ENCODE data around the gene RUBCNL. TPM values are rescaled to one million over a fixed set of nuclear protein-coding genes. Genes with fewer than 3 reads are reported as not detected.

The RUBCNL gene
- polyA plus RNA-seq, 2 of the 4 experiments (the other 2 are of a cell fraction), result not detected

DNA sequence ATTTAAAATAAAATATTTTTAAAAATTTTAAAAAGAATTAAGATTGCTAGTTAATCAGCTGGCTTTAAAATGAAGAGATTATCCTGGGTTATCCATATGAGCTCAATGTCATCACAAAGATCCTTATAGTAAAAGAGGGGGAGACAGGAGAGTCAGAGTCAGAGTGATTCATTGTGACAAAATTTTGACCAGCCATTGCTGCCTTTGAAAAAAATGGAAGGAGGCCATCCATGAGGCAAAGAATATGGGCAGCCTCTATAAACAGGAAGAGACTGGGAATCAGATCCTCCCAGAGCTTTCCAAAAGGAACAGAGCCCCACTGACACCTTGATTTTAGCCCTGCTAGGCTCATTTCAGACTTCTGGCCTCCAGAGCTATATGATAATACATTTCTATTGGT is 9.3 kb upstream of the RUBCNL start:
- ChIA-PET POLR2A (no interaction called here), CTCF (interaction anchor here (1.8 kb wide), 1 partner anchor 9 kb away, joined by 4 read pairs; the partner anchor contains the start of gene RUBCNL)
- DNase-seq (ENCODE audit: low read depth in 1 of 2, low spot score in 1 of 2) (no peak), ATAC-seq (no peak), FAIRE-seq (no peak)
- Histone ChIP-seq H3K4me2 (no peak overlapping the region), H3K27ac (no peak overlapping the region), H3K4me1 (no peaks in the 10 kb centered on the region), H3K4me3 (no peak overlapping the region), H3K9me3 (no peaks in the 10 kb centered on the region)
- TF ChIP-seq KDM1A (IDR thresholded peaks at IDR 0.05; ENCODE audit: low read depth), result no peak
- TF ChIP-seq CBX8 (IDR thresholded peaks at IDR 0.05), result no peak
- no peak for TF ChIP-seq NR3C1 (IDR thresholded peaks at IDR 0.05)
- no peak for TF ChIP-seq KDM5A (IDR thresholded peaks at IDR 0.05)
- no peak for TF ChIP-seq SREBF2 (IDR thresholded peaks at IDR 0.05)
- TF ChIP-seq ZSCAN20 (CRISPR knock-in tag; IDR thresholded peaks at IDR 0.05), result no peak
- no peak for TF ChIP-seq HEYL (CRISPR knock-in tag; IDR thresholded peaks at IDR 0.05)
- TF ChIP-seq MAFK (IDR thresholded peaks at IDR 0.05; ENCODE audit: partially characterized antibody), result no peak
- TF ChIP-seq, protein P1, sequence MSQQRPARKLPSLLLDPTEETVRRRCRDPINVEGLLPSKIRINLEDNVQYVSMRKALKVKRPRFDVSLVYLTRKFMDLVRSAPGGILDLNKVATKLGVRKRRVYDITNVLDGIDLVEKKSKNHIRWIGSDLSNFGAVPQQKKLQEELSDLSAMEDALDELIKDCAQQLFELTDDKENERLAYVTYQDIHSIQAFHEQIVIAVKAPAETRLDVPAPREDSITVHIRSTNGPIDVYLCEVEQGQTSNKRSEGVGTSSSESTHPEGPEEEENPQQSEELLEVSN (IDR thresholded peaks at IDR 0.05; ENCODE audit: borderline replicate concordance, low read depth), result no peak
- no peak for TF ChIP-seq MAZ (IDR thresholded peaks at IDR 0.05; ENCODE audit: borderline replicate concordance, low read depth, low read length)
- TF ChIP-seq CHD2 (IDR thresholded peaks at IDR 0.05; ENCODE audit: low read length, partially characterized antibody), result no peak
- TF ChIP-seq RARB (CRISPR knock-in tag; IDR thresholded peaks at IDR 0.05), result no peak
- TF ChIP-seq RCOR1 (IDR thresholded peaks at IDR 0.05; ENCODE audit: low read depth, low read length), result no peak
- TF ChIP-seq POLR2A (IDR thresholded peaks at IDR 0.05; ENCODE audit: low read length), result no peak

DNA sequence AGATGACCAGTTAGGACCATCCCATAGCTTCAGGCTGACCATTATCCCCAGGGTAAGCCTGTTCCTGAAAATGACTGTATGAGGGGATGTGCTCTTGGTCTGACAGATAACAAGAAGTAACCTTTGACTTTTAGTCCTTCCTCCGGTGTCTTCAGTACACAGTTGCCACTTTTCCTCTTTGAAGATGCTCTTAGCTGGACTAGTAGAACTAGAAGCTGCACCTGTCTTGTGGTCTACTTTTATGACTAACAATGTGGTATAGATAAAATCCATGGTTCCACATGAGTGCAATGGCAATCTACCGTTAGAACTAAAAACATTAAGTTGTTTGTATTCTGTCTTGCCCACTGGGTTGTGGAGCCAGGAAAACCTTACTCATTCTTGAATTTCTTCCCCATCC is 5.9 kb upstream of the RUBCNL start:
- no peak for ATAC-seq
- TF ChIP-seq, protein P2, sequence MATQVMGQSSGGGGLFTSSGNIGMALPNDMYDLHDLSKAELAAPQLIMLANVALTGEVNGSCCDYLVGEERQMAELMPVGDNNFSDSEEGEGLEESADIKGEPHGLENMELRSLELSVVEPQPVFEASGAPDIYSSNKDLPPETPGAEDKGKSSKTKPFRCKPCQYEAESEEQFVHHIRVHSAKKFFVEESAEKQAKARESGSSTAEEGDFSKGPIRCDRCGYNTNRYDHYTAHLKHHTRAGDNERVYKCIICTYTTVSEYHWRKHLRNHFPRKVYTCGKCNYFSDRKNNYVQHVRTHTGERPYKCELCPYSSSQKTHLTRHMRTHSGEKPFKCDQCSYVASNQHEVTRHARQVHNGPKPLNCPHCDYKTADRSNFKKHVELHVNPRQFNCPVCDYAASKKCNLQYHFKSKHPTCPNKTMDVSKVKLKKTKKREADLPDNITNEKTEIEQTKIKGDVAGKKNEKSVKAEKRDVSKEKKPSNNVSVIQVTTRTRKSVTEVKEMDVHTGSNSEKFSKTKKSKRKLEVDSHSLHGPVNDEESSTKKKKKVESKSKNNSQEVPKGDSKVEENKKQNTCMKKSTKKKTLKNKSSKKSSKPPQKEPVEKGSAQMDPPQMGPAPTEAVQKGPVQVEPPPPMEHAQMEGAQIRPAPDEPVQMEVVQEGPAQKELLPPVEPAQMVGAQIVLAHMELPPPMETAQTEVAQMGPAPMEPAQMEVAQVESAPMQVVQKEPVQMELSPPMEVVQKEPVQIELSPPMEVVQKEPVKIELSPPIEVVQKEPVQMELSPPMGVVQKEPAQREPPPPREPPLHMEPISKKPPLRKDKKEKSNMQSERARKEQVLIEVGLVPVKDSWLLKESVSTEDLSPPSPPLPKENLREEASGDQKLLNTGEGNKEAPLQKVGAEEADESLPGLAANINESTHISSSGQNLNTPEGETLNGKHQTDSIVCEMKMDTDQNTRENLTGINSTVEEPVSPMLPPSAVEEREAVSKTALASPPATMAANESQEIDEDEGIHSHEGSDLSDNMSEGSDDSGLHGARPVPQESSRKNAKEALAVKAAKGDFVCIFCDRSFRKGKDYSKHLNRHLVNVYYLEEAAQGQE (IDR thresholded peaks at IDR 0.05), result no peak
- TF ChIP-seq, protein P3, sequence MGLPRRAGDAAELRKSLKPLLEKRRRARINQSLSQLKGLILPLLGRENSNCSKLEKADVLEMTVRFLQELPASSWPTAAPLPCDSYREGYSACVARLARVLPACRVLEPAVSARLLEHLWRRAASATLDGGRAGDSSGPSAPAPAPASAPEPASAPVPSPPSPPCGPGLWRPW (IDR thresholded peaks at IDR 0.05), result no peak
- TF ChIP-seq, protein P4, sequence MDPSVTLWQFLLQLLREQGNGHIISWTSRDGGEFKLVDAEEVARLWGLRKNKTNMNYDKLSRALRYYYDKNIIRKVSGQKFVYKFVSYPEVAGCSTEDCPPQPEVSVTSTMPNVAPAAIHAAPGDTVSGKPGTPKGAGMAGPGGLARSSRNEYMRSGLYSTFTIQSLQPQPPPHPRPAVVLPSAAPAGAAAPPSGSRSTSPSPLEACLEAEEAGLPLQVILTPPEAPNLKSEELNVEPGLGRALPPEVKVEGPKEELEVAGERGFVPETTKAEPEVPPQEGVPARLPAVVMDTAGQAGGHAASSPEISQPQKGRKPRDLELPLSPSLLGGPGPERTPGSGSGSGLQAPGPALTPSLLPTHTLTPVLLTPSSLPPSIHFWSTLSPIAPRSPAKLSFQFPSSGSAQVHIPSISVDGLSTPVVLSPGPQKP (IDR thresholded peaks at IDR 0.05; ENCODE audit: low read depth, low read length), result no peak
- TF ChIP-seq HEYL (CRISPR knock-in tag; IDR thresholded peaks at IDR 0.05) (no peak), JUN (IDR thresholded peaks at IDR 0.05) (no peak), POLR2AphosphoS2 (conservative IDR thresholded peaks at IDR 0.05; ENCODE audit: low read length) (no peak), CBX8 (IDR thresholded peaks at IDR 0.05) (no peak), ZFP36 (IDR thresholded peaks at IDR 0.05; ENCODE audit: borderline replicate concordance, partially characterized antibody) (no peak), NR3C1 (IDR thresholded peaks at IDR 0.05) (no peak), POLR2A (IDR thresholded peaks at IDR 0.05; ENCODE audit: low read length) (no peak), CBX2 (IDR thresholded peaks at IDR 0.05; ENCODE audit: borderline replicate concordance, low read depth) (no peak), FOSB (CRISPR knock-in tag; IDR thresholded peaks at IDR 0.05) (no peak), TP53 (CRISPR knock-in tag; IDR thresholded peaks at IDR 0.05) (no peak), HOXB5 (CRISPR knock-in tag; IDR thresholded peaks at IDR 0.05) (no peak)
- TF ChIP-seq, protein P5, sequence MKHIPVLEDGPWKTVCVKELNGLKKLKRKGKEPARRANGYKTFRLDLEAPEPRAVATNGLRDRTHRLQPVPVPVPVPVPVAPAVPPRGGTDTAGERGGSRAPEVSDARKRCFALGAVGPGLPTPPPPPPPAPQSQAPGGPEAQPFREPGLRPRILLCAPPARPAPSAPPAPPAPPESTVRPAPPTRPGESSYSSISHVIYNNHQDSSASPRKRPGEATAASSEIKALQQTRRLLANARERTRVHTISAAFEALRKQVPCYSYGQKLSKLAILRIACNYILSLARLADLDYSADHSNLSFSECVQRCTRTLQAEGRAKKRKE (CRISPR knock-in tag; IDR thresholded peaks at IDR 0.05; ENCODE audit: low read depth), result no peak
- TF ChIP-seq, protein P6, sequence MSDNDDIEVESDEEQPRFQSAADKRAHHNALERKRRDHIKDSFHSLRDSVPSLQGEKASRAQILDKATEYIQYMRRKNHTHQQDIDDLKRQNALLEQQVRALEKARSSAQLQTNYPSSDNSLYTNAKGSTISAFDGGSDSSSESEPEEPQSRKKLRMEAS (IDR thresholded peaks at IDR 0.05), result no peak
- TF ChIP-seq, protein P7, sequence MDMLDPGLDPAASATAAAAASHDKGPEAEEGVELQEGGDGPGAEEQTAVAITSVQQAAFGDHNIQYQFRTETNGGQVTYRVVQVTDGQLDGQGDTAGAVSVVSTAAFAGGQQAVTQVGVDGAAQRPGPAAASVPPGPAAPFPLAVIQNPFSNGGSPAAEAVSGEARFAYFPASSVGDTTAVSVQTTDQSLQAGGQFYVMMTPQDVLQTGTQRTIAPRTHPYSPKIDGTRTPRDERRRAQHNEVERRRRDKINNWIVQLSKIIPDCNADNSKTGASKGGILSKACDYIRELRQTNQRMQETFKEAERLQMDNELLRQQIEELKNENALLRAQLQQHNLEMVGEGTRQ (IDR thresholded peaks at IDR 0.05), result no peak
- no peak for DNase-seq (ENCODE audit: low read depth in 1 of 2, low spot score in 1 of 2)
- no peak for FAIRE-seq
- 6% methylated on average over 2 of the region's 2 CpGs for WGBS (ENCODE audit: missing lambda C conversion rate)
- Histone ChIP-seq H3K4me2 (no peak overlapping the region), H3K4me3 (no peak overlapping the region), H3K4me1 (no peaks in the 10 kb centered on the region), H3K9me3 (no peaks in the 10 kb centered on the region), H3K27ac (no peak overlapping the region)
- POLR2A ChIA-PET, result no interaction called here
- CTCF ChIA-PET, result interaction anchor here (1.3 kb wide), 1 partner anchor 24 kb away, joined by 3 read pairs; no protein-coding TSS in a partner anchor
